ENCODE data around the gene MN1. TPM values are rescaled to one million over a fixed set of nuclear protein-coding genes. Genes with fewer than 3 reads are reported as not detected.

MN1 gene
- total and polyA plus RNA-seq, 2 donors (not counting 1 experiment from before 2014, with no cell fraction given) = 0.02 to 0.12 TPM

DNA sequence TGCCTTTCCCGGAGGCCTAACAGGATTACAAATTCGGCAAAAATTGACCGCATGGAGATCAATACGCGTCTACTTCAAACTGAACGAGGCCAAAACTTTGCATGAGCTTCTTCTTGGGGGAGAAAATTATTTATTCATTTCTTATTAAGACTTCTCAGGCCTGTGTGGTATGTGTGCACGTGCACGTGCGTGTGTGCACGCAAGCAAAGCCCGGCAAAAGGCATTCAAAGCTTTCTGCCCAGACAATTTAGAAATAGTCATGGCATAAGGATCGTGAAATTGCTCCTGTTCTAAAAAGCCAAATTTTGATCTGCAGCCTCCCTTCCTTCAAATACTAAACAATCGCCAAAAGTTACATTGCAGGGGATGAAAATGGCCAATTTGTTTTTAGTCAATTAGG lies 14.6 kb downstream of the MN1 start:
- 93% methylated on average over 5 of the region's 13 CpGs for WGBS (ENCODE audit: insufficient coverage)
- Histone ChIP-seq H4K20me1 (ENCODE audit: control insufficient read depth, insufficient read depth, low read length, poor library complexity, severe bottlenecking) (no peaks in the 10 kb centered on the region), H3K36me3 (replicated peaks in 1 of 2; ENCODE audit: control extremely low read depth in 1 of 2, control insufficient read depth in 1 of 2, extremely low read depth in 1 of 2, insufficient read depth in 2 of 2, low read length in 1 of 2) (no peaks in the 10 kb centered on the region), H3K9me3 (ENCODE audit: control extremely low read depth in 1 of 3, control insufficient read depth in 2 of 3, insufficient read depth in 1 of 3, low read length in 2 of 3) (no peaks in the 10 kb centered on the region), H3K79me2 (ENCODE audit: control insufficient read depth, insufficient read depth, low read length) (no peaks in the 10 kb centered on the region), H3K4me2 (replicated peaks; ENCODE audit: low read depth, low read length, poor library complexity, severe bottlenecking) (no peak overlapping the region), H3K27ac (ENCODE audit: low read length in 2 of 2) (no peak overlapping the region), H2AFZ (ENCODE audit: insufficient read depth, low read depth, low read length, poor library complexity, severe bottlenecking) (no peak overlapping the region), H3K4me1 (ENCODE audit: control insufficient read depth in 2 of 2, insufficient read depth in 2 of 2, low read length in 2 of 2) (no peaks in the 10 kb centered on the region), H3K27me3 (replicated peaks in 1 of 4; ENCODE audit: control extremely low read depth in 1 of 4, control insufficient read depth in 3 of 4, insufficient read depth in 4 of 4, low read length in 3 of 4) (peaks cover 0 to 7% (median 0%) of the 10 kb centered on the region in 4 experiments), H3K4me3 (ENCODE audit: control extremely low read depth in 1 of 5, extremely low read depth in 1 of 5, insufficient read depth in 1 of 5, low read depth in 2 of 5, low read length in 4 of 5) (no peak overlapping the region), H3K9ac (ENCODE audit: low read length) (no peak overlapping the region)
- H3K4me1 Mint-ChIP-seq = no peaks in the 10 kb centered on the region
- peaks cover 32% of the 10 kb centered on the region for H3K27me3 Mint-ChIP-seq
- ATAC-seq (ENCODE audit: low read depth) = no peak
- CTCF ChIA-PET = no interaction called here
- POLR2A ChIA-PET = no interaction called here
- TF ChIP-seq EZH2 (IDR thresholded peaks at IDR 0.05; ENCODE audit: borderline replicate concordance, insufficient read depth, low read depth, low read length, poor library complexity, severe bottlenecking) = no peak
- TF ChIP-seq, protein P1, sequence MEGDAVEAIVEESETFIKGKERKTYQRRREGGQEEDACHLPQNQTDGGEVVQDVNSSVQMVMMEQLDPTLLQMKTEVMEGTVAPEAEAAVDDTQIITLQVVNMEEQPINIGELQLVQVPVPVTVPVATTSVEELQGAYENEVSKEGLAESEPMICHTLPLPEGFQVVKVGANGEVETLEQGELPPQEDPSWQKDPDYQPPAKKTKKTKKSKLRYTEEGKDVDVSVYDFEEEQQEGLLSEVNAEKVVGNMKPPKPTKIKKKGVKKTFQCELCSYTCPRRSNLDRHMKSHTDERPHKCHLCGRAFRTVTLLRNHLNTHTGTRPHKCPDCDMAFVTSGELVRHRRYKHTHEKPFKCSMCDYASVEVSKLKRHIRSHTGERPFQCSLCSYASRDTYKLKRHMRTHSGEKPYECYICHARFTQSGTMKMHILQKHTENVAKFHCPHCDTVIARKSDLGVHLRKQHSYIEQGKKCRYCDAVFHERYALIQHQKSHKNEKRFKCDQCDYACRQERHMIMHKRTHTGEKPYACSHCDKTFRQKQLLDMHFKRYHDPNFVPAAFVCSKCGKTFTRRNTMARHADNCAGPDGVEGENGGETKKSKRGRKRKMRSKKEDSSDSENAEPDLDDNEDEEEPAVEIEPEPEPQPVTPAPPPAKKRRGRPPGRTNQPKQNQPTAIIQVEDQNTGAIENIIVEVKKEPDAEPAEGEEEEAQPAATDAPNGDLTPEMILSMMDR (IDR thresholded peaks at IDR 0.05) = no peak
- H3K4me3 Mint-ChIP-seq = no peak overlapping the region
- DNase-seq = no peak
- H3K9me3 Mint-ChIP-seq (ENCODE audit: insufficient read depth) = no peaks in the 10 kb centered on the region
- intact Hi-C loops (cut with micrococcal nuclease) = no loop called here
- H3K27ac Mint-ChIP-seq = no peak overlapping the region

- no peaks in the 10 kb centered on the region for H3K4me1 Mint-ChIP-seq
- CTCF ChIA-PET = no interaction called here
- ATAC-seq (ENCODE audit: low read depth) = no peak
- POLR2A ChIA-PET = no interaction called here
- WGBS (ENCODE audit: insufficient coverage) = 25% methylated on average over 3 of the region's 14 CpGs
- no peak overlapping the region for H3K27ac Mint-ChIP-seq
- peaks cover 30% of the 10 kb centered on the region for H3K27me3 Mint-ChIP-seq
- Histone ChIP-seq H3K9ac (ENCODE audit: low read length) (no peak overlapping the region), H3K36me3 (replicated peaks in 1 of 2; ENCODE audit: control extremely low read depth in 1 of 2, control insufficient read depth in 1 of 2, extremely low read depth in 1 of 2, insufficient read depth in 2 of 2, low read length in 1 of 2) (no peaks in the 10 kb centered on the region), H2AFZ (ENCODE audit: insufficient read depth, low read depth, low read length, poor library complexity, severe bottlenecking) (no peak overlapping the region), H3K79me2 (ENCODE audit: control insufficient read depth, insufficient read depth, low read length) (no peaks in the 10 kb centered on the region), H3K4me2 (replicated peaks; ENCODE audit: low read depth, low read length, poor library complexity, severe bottlenecking) (no peak overlapping the region), H3K9me3 (ENCODE audit: control extremely low read depth in 1 of 3, control insufficient read depth in 2 of 3, insufficient read depth in 1 of 3, low read length in 2 of 3) (no peaks in the 10 kb centered on the region), H3K4me3 (ENCODE audit: control extremely low read depth in 1 of 5, extremely low read depth in 1 of 5, insufficient read depth in 1 of 5, low read depth in 2 of 5, low read length in 4 of 5) (no peak overlapping the region), H3K27ac (ENCODE audit: low read length in 2 of 2) (no peak overlapping the region), H3K27me3 (replicated peaks in 1 of 4; ENCODE audit: control extremely low read depth in 1 of 4, control insufficient read depth in 3 of 4, insufficient read depth in 4 of 4, low read length in 3 of 4) (peaks cover 0 to 10% (median 0%) of the 10 kb centered on the region in 4 experiments), H3K4me1 (ENCODE audit: control insufficient read depth in 2 of 2, insufficient read depth in 2 of 2, low read length in 2 of 2) (no peaks in the 10 kb centered on the region), H4K20me1 (ENCODE audit: control insufficient read depth, insufficient read depth, low read length, poor library complexity, severe bottlenecking) (no peaks in the 10 kb centered on the region)
- H3K9me3 Mint-ChIP-seq (ENCODE audit: insufficient read depth) = no peaks in the 10 kb centered on the region
- DNase-seq = no peak
- no peak for TF ChIP-seq EZH2 (IDR thresholded peaks at IDR 0.05; ENCODE audit: borderline replicate concordance, insufficient read depth, low read depth, low read length, poor library complexity, severe bottlenecking)
- TF ChIP-seq, protein P1 (IDR thresholded peaks at IDR 0.05) = no peak
- no peak overlapping the region for H3K4me3 Mint-ChIP-seq
- intact Hi-C loops (cut with micrococcal nuclease) = no loop called here
Observed at GRCh38 chr22:27786291-27786932, 15.1 kb downstream of the MN1 start.
